ENCODE results near the gene E2F1. TPM values are rescaled to one million over a fixed set of nuclear protein-coding genes. Genes with fewer than 3 reads are reported as not detected.

E2F1 gene
- total RNA-seq, 4 donors from 2014 or later, result 1.3 to 4.2 (median 1.8) TPM

GRCh38 chr20:33656010-33656782, 30.0 kb downstream of the E2F1 start:
- no peaks in the 10 kb centered on the region for H3K9me3 ChIP-seq
- peaks cover 0 to 8% (median 4%) of the 10 kb centered on the region in 4 donors for H3K4me1 ChIP-seq
- no peaks in the 10 kb centered on the region for H3K27me3 ChIP-seq
- 92 to 96% methylated on average over 9 of the region's 10 CpGs for WGBS, 2 donors
- H3K4me3 ChIP-seq, result no peak overlapping the region
- TF ChIP-seq POLR2A (IDR thresholded peaks at IDR 0.05) (no peak), CTCF (IDR thresholded peaks at IDR 0.05) (no peak), EP300 (IDR thresholded peaks at IDR 0.05) (no peak)
- H3K36me3 ChIP-seq, result peaks cover 0 to 46% (median 0%) of the 10 kb centered on the region in 3 donors
- DNase-seq (ENCODE audit: low spot score in 2 of 2), result no peak
- H3K27ac ChIP-seq, result no peak overlapping the region

GRCh38 chr20:33655164-33655563, 31.0 kb downstream of the E2F1 start:
- no peak for DNase-seq (ENCODE audit: low spot score in 2 of 2)
- Histone ChIP-seq H3K4me1 (peaks cover 0 to 8% (median 4%) of the 10 kb centered on the region in 4 donors), H3K27ac (no peak overlapping the region), H3K9me3 (no peaks in the 10 kb centered on the region), H3K4me3 (no peak overlapping the region), H3K27me3 (no peaks in the 10 kb centered on the region), H3K36me3 (peaks cover 0 to 42% (median 0%) of the 10 kb centered on the region in 3 donors)
- WGBS, 2 donors, result 76 to 83% methylated on average over 4 of the region's 4 CpGs
- TF ChIP-seq EP300 (IDR thresholded peaks at IDR 0.05), result no peak
- TF ChIP-seq POLR2A (IDR thresholded peaks at IDR 0.05), result no peak
- no peak for TF ChIP-seq CTCF (IDR thresholded peaks at IDR 0.05)

GRCh38 chr20:33654680-33655161, 31.5 kb downstream of the E2F1 start:
- DNase-seq (ENCODE audit: low spot score in 2 of 2), result no peak
- H3K4me3 ChIP-seq, result no peak overlapping the region
- TF ChIP-seq POLR2A (IDR thresholded peaks at IDR 0.05) (no peak), EP300 (IDR thresholded peaks at IDR 0.05) (no peak), CTCF (IDR thresholded peaks at IDR 0.05) (no peak)
- 70 to 72% methylated on average over 14 of the region's 14 CpGs for whole genome bisulfite sequencing, 2 donors
- no peak overlapping the region for H3K27ac ChIP-seq
- H3K4me1 ChIP-seq, result peaks cover 0 to 8% (median 4%) of the 10 kb centered on the region in 4 donors
- peaks cover 0 to 37% (median 0%) of the 10 kb centered on the region in 3 donors for H3K36me3 ChIP-seq
- no peaks in the 10 kb centered on the region for H3K27me3 ChIP-seq
- no peaks in the 10 kb centered on the region for H3K9me3 ChIP-seq

- Histone ChIP-seq H3K4me1 (peaks cover 0 to 12% (median 4%) of the 10 kb centered on the region in 4 donors), H3K36me3 (peaks cover 0 to 31% (median 0%) of the 10 kb centered on the region in 3 donors), H3K9me3 (no peaks in the 10 kb centered on the region), H3K27me3 (no peaks in the 10 kb centered on the region), H3K4me3 (no peak overlapping the region), H3K27ac (no peak overlapping the region)
- no peak for DNase-seq (ENCODE audit: low spot score in 2 of 2)
- WGBS, 2 donors, result 87% methylated on average over 11 of the region's 11 CpGs
- no peak for TF ChIP-seq CTCF (IDR thresholded peaks at IDR 0.05)
- no peak for TF ChIP-seq POLR2A (IDR thresholded peaks at IDR 0.05)
- no peak for TF ChIP-seq EP300 (IDR thresholded peaks at IDR 0.05)
Observed at GRCh38 chr20:33653900-33654596, 32.1 kb downstream of the E2F1 start.

Measured in tibial nerve (tissue), 4 donors.